ENCODE measurements around the gene NUP50. TPM values are rescaled to one million over a fixed set of nuclear protein-coding genes. Genes with fewer than 3 reads are reported as not detected.
A peak's percentile ranks its signal among the peaks of the same experiment; 100 is the strongest.

The NUP50 gene
- polyA plus RNA-seq, 1 donor: 40.8 TPM

- DNase-seq: peak in 1 of 2 donors; percentile 52
- Histone ChIP-seq H3K9me3 (ENCODE audit: control insufficient read depth, low read depth, low read length) (no peaks in the 10 kb centered on the region), H3K4me3 (ENCODE audit: low read length) (no peak overlapping the region), H3K27ac (ENCODE audit: low read length) (no peak overlapping the region), H3K36me3 (ENCODE audit: control insufficient read depth, insufficient read depth, low read length) (peaks cover 33% of the 10 kb centered on the region), H3K27me3 (ENCODE audit: control insufficient read depth, insufficient read depth, low read length) (no peaks in the 10 kb centered on the region), H3K4me1 (ENCODE audit: control insufficient read depth, insufficient read depth, low read length) (no peaks in the 10 kb centered on the region)
- WGBS (ENCODE audit: insufficient coverage, low lambda C conversion rate): no CpG with 5 or more reads among the region's 13 CpGs
These were observed 29.0 kb downstream of the NUP50 start for GRCh38 chr22:45192701-45193187.

DNA sequence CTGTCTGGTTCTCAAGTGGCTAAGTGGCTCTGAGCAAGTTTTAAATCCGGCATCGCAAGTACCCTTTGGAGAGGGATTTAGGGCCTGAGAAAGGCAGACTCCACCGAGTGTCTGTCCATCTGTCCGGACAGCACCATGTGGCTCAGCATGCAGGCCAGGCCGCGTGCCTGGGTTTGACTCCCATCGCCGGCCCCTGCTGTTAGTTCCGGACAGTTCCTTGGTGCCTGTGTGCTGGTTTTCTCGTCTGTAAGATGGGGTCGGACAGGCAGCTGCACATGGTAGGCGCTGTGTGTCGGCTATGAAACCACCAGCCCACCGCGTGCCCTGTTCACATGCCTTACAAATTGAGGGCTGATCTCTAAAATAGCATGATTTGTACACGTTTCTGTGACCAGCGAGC lies 31.0 kb downstream of the NUP50 start:
- Histone ChIP-seq H3K36me3 (ENCODE audit: control insufficient read depth, insufficient read depth, low read length) (peaks cover 37% of the 10 kb centered on the region), H3K27me3 (ENCODE audit: control insufficient read depth, insufficient read depth, low read length) (no peaks in the 10 kb centered on the region), H3K4me1 (ENCODE audit: control insufficient read depth, insufficient read depth, low read length) (no peaks in the 10 kb centered on the region), H3K4me3 (ENCODE audit: low read length) (no peak overlapping the region), H3K27ac (ENCODE audit: low read length) (no peak overlapping the region), H3K9me3 (ENCODE audit: control insufficient read depth, low read depth, low read length) (no peaks in the 10 kb centered on the region)
- no peak for DNase-seq
- no CpG with 5 or more reads among the region's 17 CpGs for WGBS (ENCODE audit: insufficient coverage, low lambda C conversion rate)

GRCh38 chr22:45195616-45196015 lies 31.9 kb downstream of the NUP50 start:
- H3K4me3 ChIP-seq (ENCODE audit: low read length): no peak overlapping the region
- no peak overlapping the region for H3K27ac ChIP-seq (ENCODE audit: low read length)
- no peaks in the 10 kb centered on the region for H3K4me1 ChIP-seq (ENCODE audit: control insufficient read depth, insufficient read depth, low read length)
- no CpG with 5 or more reads among the region's 7 CpGs for WGBS (ENCODE audit: insufficient coverage, low lambda C conversion rate)
- no peak for DNase-seq
- peaks cover 43% of the 10 kb centered on the region for H3K36me3 ChIP-seq (ENCODE audit: control insufficient read depth, insufficient read depth, low read length)
- H3K27me3 ChIP-seq (ENCODE audit: control insufficient read depth, insufficient read depth, low read length): no peaks in the 10 kb centered on the region
- H3K9me3 ChIP-seq (ENCODE audit: control insufficient read depth, low read depth, low read length): no peaks in the 10 kb centered on the region

GRCh38 chr22:45196308-45196707 lies 32.6 kb downstream of the NUP50 start:
- WGBS (ENCODE audit: insufficient coverage, low lambda C conversion rate): no CpG with 5 or more reads among the region's 16 CpGs
- H3K36me3 ChIP-seq (ENCODE audit: control insufficient read depth, insufficient read depth, low read length): peaks cover 50% of the 10 kb centered on the region
- no peak for DNase-seq

DNA sequence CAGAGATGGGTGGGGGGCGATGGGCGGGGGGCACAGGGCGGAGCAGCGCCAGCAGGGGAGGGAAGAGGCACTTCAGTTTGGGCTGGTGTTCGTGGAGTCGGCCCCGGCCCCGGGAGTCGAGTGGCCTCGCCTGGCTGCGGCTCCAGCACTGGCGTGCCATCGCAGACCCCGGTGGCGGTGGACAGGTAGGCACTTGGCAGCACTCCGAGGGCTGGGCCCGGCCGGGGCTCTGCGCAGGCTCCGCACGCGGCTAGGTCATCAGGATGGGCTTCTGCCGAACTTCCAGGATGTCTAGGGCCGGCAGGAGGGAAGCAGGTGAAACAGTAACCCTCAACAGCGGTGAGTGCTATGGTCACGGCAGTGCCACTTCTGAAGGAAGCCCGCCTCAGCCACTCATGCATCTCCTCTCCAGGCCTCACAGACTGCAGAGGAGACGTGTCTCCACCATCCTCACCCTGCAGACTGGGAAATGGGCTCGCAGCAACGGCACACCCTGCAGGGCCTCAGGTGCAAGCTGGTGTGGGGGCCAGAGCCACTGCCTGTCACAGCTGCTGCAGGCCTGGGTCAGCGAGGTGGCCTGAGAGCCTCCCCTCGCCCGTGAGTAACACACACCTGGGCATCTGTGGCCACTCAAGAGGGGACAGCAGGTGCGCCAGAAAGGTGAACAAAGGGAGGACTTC lies 33.3 kb downstream of the NUP50 start:
- no peak for DNase-seq
- no peaks in the 10 kb centered on the region for H3K4me1 ChIP-seq (ENCODE audit: control insufficient read depth, insufficient read depth, low read length)
- H3K36me3 ChIP-seq (ENCODE audit: control insufficient read depth, insufficient read depth, low read length): peaks cover 50% of the 10 kb centered on the region
- WGBS (ENCODE audit: insufficient coverage, low lambda C conversion rate): no CpG with 5 or more reads among the region's 34 CpGs
- H3K9me3 ChIP-seq (ENCODE audit: control insufficient read depth, low read depth, low read length): no peaks in the 10 kb centered on the region
- no peak overlapping the region for H3K27ac ChIP-seq (ENCODE audit: low read length)
- no peak overlapping the region for H3K4me3 ChIP-seq (ENCODE audit: low read length)
- H3K27me3 ChIP-seq (ENCODE audit: control insufficient read depth, insufficient read depth, low read length): no peaks in the 10 kb centered on the region

More at GRCh38 chr22:45196308-45196707, 32.6 kb downstream of the NUP50 start:
- Histone ChIP-seq H3K4me1 (ENCODE audit: control insufficient read depth, insufficient read depth, low read length) (no peaks in the 10 kb centered on the region), H3K9me3 (ENCODE audit: control insufficient read depth, low read depth, low read length) (no peaks in the 10 kb centered on the region), H3K4me3 (ENCODE audit: low read length) (no peak overlapping the region), H3K27ac (ENCODE audit: low read length) (no peak overlapping the region), H3K27me3 (ENCODE audit: control insufficient read depth, insufficient read depth, low read length) (no peaks in the 10 kb centered on the region)

DNA sequence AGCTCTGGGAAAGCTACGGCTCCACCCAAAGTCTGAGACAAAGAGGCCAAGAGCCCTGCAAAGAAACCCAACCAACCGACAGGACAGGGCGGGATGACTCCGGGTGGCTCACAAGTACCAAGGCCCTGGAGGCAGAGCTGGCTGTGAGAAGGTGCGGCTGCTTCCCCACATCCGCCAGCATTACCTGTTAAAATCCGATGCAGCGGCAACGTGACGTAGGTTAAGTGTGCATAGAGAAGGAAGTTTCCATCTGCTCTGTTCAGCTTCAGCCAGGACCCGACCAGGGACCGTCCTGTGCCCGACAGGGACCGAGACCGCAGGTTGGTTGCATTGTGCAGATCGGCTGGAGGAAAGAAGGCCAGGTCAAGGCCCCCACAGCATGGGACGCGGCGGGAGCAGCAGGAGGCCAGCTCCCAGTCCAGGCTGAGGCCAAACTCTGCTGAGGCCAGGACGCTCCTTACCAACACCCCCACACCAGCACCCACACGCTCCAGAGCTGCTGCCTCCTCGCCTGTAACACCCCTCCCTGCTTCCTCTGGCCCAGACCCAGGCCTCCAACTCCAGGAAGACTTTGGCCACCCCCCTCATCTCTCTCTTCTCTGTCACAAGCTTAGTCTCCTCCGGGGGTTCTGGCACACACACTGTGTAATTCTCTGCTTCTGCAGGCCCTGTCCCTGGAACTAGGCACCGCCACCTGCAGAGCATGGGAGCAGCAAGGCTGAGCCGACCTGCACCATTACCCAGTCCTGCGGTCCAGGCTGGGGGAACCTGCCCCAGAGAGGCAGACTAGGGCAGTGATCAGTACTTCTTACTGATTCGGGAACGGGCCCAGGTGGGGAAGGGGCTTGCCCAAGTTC lies 34.1 kb downstream of the NUP50 start:
- no peaks in the 10 kb centered on the region for H3K27me3 ChIP-seq (ENCODE audit: control insufficient read depth, insufficient read depth, low read length)
- no CpG with 5 or more reads among the region's 28 CpGs for WGBS (ENCODE audit: insufficient coverage, low lambda C conversion rate)
- no peak overlapping the region for H3K4me3 ChIP-seq (ENCODE audit: low read length)
- no peaks in the 10 kb centered on the region for H3K9me3 ChIP-seq (ENCODE audit: control insufficient read depth, low read depth, low read length)
- no peaks in the 10 kb centered on the region for H3K4me1 ChIP-seq (ENCODE audit: control insufficient read depth, insufficient read depth, low read length)
- no peak for DNase-seq
- peaks cover 52% of the 10 kb centered on the region for H3K36me3 ChIP-seq (ENCODE audit: control insufficient read depth, insufficient read depth, low read length)
- H3K27ac ChIP-seq (ENCODE audit: low read length): no peak overlapping the region

- H3K9me3 ChIP-seq (ENCODE audit: control insufficient read depth, low read depth, low read length): no peaks in the 10 kb centered on the region
- no CpG with 5 or more reads among the region's 9 CpGs for WGBS (ENCODE audit: insufficient coverage, low lambda C conversion rate)
- no peaks in the 10 kb centered on the region for H3K4me1 ChIP-seq (ENCODE audit: control insufficient read depth, insufficient read depth, low read length)
- DNase-seq: no peak
- H3K27me3 ChIP-seq (ENCODE audit: control insufficient read depth, insufficient read depth, low read length): no peaks in the 10 kb centered on the region
- no peak overlapping the region for H3K4me3 ChIP-seq (ENCODE audit: low read length)
- no peak overlapping the region for H3K27ac ChIP-seq (ENCODE audit: low read length)
- peaks cover 53% of the 10 kb centered on the region for H3K36me3 ChIP-seq (ENCODE audit: control insufficient read depth, insufficient read depth, low read length)
These were observed 34.7 kb downstream of the NUP50 start for GRCh38 chr22:45198463-45198795.

DNA sequence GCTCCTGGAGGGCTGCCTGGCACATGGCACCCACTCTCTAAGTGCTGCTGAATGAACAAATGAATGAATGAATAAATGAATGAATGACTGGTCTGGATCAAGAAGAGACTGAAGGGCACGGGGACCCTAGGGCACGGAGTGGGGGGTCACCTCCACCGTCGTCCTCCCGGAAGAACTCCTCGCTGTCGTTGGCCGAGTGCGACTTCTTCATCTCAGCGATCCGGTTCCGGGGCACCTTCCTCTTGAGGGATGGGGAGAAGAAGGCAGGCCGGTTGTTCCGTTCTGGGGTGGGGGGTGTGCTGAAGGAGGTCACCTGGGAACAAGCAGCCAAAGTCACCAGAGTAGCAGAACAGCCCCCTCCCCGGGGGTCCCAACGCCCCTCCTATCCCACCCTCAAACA lies 36.0 kb downstream of the NUP50 start:
- Histone ChIP-seq H3K4me1 (ENCODE audit: control insufficient read depth, insufficient read depth, low read length) (no peaks in the 10 kb centered on the region), H3K27me3 (ENCODE audit: control insufficient read depth, insufficient read depth, low read length) (no peaks in the 10 kb centered on the region), H3K4me3 (ENCODE audit: low read length) (no peak overlapping the region), H3K36me3 (ENCODE audit: control insufficient read depth, insufficient read depth, low read length) (peaks cover 55% of the 10 kb centered on the region), H3K27ac (ENCODE audit: low read length) (no peak overlapping the region), H3K9me3 (ENCODE audit: control insufficient read depth, low read depth, low read length) (no peaks in the 10 kb centered on the region)
- WGBS (ENCODE audit: insufficient coverage, low lambda C conversion rate): no CpG with 5 or more reads among the region's 16 CpGs
- no peak for DNase-seq

GRCh38 chr22:45200230-45200629 lies 36.5 kb downstream of the NUP50 start:
- Histone ChIP-seq H3K9me3 (ENCODE audit: control insufficient read depth, low read depth, low read length) (no peaks in the 10 kb centered on the region), H3K36me3 (ENCODE audit: control insufficient read depth, insufficient read depth, low read length) (peaks cover 55% of the 10 kb centered on the region), H3K27me3 (ENCODE audit: control insufficient read depth, insufficient read depth, low read length) (no peaks in the 10 kb centered on the region), H3K4me1 (ENCODE audit: control insufficient read depth, insufficient read depth, low read length) (no peaks in the 10 kb centered on the region), H3K27ac (ENCODE audit: low read length) (no peak overlapping the region), H3K4me3 (ENCODE audit: low read length) (no peak overlapping the region)
- no peak for DNase-seq
- no CpG with 5 or more reads among the region's 9 CpGs for WGBS (ENCODE audit: insufficient coverage, low lambda C conversion rate)

- peaks cover 50% of the 10 kb centered on the region for H3K36me3 ChIP-seq (ENCODE audit: control insufficient read depth, insufficient read depth, low read length)
- H3K27me3 ChIP-seq (ENCODE audit: control insufficient read depth, insufficient read depth, low read length): no peaks in the 10 kb centered on the region
- H3K4me1 ChIP-seq (ENCODE audit: control insufficient read depth, insufficient read depth, low read length): no peaks in the 10 kb centered on the region
- no CpG with 5 or more reads among the region's 18 CpGs for WGBS (ENCODE audit: insufficient coverage, low lambda C conversion rate)
- H3K27ac ChIP-seq (ENCODE audit: low read length): no peak overlapping the region
- no peak for DNase-seq
- no peaks in the 10 kb centered on the region for H3K9me3 ChIP-seq (ENCODE audit: control insufficient read depth, low read depth, low read length)
- H3K4me3 ChIP-seq (ENCODE audit: low read length): no peak overlapping the region
These were observed 37.3 kb downstream of the NUP50 start for GRCh38 chr22:45200860-45201511.

Measured in large intestine (tissue), 3 donors.